H4 (cell line): ENCODE results near the gene COLEC11. TPM values are rescaled to one million over a fixed set of nuclear protein-coding genes. Genes with fewer than 3 reads are reported as not detected.

ENCODE experiments used
- DNase-seq: peaks from one replicate; pipeline ENCODE4 v3.0.0-alpha.2; 2015; ENCODE audit warnings: low spot score
- total RNA-seq: library from RNA; depleted of rRNA; stranded (reverse); fragments of >200 nt; shearing (Covaris generic); gene quantifications from 2 replicates; pipeline ENCODE4 v1.2.3, GENCODE V29; 2014

Gene COLEC11
- total RNA-seq, 1 experiment from 2014 or later, result not detected

- no peak for DNase-seq
These were observed 44.2 kb downstream of the COLEC11 start for GRCh38 chr2:3639015-3639630.

DNA sequence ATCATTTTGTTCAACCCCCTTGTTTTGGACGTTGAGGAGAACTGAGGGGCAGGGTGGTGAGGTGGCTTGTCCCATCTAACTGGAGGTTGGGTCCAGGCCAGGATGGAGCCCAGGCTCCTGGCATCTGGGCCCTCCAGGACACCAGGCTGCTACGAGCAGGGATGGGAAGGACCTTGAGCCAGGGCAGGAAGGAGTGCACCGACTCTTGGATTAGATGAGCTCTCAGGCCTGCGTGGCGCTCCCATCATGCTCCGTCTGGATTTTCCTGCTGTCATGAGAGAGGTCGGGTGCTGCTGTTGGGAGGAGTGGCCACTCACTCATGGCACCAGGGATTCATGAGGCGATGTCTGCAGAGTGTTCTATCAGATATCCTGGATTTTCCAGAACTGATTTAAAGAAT is 44.7 kb downstream of the COLEC11 start:
- no peak for DNase-seq

DNA sequence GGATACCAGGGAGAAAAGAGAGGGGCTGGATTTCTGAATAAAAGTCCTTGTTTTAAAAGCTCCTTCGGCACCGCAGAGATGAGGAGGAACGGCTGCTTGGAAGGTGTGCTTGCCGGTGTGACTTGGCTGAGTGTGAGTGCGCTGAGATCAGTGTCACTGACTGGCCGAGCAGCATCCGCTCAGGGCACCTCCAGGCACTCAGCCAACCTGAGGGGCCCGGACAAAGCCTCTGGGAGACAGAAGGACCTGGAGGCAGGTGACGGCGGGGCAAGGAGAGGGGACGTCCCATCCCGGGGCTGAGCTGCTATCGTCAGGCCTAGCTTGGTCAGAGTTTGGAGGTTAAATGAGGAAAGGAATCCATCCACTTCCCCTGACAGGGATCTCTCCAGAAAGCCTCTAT is 46.3 kb downstream of the COLEC11 start:
- no peak for DNase-seq

DNA sequence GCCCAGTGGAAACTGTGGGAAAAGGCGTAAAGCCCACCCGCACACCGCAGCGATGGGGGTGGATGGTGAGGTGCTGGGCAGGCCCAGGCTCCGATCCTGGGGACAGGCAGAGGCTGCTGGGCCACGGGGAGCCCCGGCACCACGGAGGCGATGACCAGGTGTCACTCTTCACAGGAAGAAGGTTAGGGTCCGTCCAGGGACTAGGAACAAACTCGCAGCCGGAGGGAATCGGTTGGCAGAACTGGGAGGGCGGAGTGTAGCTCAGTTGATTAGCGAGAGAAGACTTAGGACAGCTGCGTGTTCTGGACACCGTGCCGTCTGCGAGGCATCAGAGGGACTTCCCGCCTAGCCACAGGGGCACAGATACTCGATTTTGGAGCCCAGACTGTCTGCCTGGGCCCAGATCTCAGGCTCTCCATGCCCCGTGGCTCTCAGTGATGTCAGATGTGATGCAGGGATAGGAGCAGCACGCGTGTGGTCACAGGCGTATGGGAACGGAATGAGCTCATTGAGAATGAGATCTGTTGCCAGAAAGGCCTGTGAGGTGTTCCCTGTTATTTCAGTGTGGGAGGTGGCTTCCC is 47.0 kb downstream of the COLEC11 start:
- no peak for DNase-seq

DNA sequence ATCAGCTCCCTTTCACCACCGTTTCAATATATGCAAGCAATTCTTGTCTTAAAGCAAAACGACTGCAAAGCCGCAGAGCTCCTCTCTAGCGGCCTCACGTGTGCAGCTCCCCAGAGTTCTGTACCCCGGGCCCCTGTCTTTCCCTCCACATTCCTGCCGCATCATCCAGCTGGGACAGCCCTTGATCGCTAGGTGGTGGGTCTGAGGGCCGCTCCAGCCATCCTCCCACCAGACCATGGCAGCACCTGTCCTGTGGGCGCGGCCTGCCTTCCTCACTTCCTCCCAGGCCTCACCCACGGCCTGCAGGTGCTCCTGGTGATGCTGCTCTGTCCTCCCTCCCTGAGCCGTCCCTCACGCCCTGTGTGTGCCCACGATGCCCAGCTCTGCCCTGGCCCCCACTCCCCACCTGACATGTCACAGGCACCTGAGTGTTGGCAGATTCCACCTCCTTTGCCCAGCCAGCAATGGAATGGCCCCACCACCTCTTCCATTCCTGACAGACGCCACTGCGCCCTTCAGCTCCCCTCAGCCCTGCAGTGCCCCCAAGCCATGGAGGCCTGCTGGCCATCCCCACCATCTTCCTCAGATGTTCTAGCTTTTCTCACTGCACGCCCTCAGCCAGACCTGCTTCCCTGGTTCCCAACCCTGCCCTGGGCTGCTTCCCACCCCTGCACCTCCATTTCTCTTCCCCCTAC is 47.8 kb downstream of the COLEC11 start:
- no peak for DNase-seq

DNA sequence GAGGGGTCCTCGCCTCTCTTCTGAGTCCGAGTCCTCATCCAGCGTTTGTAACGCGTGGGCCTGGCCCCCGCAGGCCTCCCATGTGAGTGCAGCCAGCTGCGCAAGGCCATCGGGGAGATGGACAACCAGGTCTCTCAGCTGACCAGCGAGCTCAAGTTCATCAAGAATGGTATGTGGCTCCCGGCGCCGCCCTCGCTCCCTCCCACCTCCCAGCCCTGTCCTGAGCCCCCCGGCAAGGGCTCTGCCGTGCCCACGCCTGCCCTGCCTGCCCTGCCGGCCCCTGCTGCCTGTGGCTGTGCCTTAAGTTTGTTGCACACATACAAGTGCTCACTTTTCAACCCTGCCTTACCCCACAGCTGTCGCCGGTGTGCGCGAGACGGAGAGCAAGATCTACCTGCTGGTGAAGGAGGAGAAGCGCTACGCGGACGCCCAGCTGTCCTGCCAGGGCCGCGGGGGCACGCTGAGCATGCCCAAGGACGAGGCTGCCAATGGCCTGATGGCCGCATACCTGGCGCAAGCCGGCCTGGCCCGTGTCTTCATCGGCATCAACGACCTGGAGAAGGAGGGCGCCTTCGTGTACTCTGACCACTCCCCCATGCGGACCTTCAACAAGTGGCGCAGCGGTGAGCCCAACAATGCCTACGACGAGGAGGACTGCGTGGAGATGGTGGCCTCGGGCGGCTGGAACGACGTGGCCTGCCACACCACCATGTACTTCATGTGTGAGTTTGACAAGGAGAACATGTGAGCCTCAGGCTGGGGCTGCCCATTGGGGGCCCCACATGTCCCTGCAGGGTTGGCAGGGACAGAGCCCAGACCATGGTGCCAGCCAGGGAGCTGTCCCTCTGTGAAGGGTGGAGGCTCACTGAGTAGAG is 48.7 kb downstream of the COLEC11 start:
- no peak for DNase-seq

DNA sequence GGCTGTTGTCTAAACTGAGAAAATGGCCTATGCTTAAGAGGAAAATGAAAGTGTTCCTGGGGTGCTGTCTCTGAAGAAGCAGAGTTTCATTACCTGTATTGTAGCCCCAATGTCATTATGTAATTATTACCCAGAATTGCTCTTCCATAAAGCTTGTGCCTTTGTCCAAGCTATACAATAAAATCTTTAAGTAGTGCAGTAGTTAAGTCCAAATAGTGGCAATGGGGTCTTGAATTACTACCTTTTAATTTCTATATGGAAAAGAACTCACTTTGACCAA is 49.3 kb downstream of the COLEC11 start:
- no peak for DNase-seq

- DNase-seq, result no peak
These were observed 50.1 kb downstream of the COLEC11 start for GRCh38 chr2:3644891-3645605.

GRCh38 chr2:3645745-3646389 is 51.0 kb downstream of the COLEC11 start:
- DNase-seq, result no peak

DNA sequence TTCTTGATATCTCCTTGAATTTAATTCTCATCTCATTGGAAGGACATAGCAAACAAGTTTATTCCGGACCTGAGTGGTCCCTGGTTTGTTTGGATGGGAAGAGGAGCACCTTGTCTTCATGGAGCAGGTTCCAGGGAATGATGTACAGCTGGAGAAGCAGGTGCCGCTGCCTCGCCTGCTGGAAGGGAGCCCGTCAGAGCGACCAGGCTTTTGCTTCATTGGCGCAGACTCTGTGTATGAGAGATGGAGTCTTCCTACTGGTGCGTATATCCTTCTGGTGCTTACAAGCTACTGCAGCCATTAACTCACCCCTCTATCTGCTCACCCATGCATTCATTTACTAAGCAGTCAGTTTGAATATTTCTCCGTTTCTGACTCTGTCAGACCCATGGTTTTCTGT is 51.5 kb downstream of the COLEC11 start:
- DNase-seq, result no peak

DNA sequence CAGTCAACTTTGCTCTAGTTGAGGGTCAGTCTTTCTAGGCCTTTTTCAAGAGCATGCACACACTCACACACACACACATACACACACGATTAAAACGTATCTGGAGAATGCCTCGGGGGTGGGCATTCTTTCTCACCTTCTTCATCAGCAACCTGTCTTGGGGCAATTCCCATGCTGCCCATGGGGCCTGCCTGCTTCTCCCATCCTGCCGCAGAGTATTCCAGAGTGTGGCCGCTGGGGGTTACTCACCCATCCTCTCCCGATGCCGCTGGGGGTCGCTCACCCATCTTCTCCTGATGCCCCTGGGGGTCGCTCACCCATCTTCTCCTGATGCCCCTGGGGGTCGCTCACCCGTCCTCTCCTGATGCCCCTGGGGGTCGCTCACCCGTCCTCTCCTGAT is 52.3 kb downstream of the COLEC11 start:
- no peak for DNase-seq

GRCh38 chr2:3647831-3648651 is 53.1 kb downstream of the COLEC11 start:
- no peak for DNase-seq

DNA sequence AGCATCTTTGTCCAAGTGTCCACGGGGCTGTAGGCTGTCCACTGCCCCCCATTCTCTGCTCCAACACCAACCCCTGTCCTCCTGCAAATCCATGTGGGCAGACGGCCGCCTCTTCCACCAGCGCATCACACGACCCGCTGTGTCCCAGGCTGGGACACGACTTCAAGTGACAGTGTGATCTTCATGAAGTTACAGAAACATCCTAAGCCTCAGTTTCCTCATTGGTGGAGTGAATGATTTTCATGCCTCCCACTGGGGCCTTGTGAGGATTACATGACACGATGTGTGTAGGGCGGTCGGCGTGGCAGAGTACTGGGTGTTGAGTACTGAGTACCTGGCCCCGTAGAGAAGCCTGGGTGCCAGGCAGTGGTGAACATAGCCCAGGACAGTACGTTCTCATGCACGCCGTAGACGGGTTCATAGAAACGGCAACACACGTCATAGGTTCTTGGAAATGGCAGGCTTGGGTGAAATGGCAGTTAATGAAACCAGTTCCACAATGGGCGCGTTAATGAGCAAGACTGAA is 53.8 kb downstream of the COLEC11 start:
- no peak for DNase-seq

DNA sequence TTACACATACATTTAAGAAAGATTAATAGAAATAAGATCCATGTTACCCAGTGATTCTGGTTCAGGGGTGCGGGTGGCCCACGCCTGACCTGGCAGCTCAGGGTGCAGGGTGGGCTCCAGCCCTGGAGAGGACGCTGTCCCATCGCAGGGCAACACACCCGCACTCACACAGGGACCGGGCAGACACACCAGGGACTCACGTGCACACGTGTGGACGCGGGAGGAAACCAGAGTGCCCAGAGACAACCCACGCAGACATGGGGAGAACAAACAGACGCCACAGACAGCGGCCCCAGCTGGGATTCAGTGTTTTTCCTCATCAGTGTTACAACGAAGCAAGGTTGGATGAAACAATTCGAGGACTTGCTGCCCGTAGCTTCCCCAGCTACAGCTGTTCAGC is 54.7 kb downstream of the COLEC11 start:
- no peak for DNase-seq

DNA sequence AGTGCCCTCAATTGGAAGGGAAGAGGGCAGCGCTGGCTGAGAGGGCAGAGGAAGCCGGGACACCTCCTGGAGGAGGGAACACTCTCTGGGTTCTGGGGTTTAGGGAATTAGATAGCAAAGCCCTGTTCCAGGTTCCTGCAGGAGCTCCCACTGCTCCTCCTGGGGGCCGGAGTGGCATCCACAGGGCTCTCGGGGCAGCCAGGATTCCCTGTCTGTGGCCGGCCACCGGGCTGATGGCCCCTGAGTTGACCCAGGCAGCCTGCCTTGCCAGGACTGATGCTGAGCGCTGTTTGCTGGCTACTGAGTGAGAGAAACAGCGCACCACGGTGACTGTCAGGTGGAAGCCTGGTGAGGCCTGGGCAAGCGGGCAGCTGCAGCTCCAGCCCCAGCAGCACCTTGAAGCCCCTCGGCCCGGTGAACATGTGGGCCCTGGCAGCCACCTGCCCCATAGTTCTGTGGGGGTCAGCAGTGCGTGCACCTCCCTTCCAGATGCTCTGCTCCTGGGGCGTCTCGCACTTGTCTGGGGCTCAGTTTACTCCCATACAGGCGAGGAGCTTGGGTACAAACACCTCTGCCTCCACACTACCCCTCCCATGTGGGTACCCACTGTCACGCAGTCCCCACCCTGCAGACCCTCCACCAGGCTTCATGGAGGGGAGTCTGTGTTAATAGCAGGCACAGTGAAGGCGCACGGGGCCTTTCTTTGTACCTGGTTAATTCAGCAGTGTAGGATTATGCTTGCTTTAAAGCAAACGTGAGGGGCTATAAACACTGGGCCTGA is 55.4 kb downstream of the COLEC11 start:
- DNase-seq, result no peak

DNA sequence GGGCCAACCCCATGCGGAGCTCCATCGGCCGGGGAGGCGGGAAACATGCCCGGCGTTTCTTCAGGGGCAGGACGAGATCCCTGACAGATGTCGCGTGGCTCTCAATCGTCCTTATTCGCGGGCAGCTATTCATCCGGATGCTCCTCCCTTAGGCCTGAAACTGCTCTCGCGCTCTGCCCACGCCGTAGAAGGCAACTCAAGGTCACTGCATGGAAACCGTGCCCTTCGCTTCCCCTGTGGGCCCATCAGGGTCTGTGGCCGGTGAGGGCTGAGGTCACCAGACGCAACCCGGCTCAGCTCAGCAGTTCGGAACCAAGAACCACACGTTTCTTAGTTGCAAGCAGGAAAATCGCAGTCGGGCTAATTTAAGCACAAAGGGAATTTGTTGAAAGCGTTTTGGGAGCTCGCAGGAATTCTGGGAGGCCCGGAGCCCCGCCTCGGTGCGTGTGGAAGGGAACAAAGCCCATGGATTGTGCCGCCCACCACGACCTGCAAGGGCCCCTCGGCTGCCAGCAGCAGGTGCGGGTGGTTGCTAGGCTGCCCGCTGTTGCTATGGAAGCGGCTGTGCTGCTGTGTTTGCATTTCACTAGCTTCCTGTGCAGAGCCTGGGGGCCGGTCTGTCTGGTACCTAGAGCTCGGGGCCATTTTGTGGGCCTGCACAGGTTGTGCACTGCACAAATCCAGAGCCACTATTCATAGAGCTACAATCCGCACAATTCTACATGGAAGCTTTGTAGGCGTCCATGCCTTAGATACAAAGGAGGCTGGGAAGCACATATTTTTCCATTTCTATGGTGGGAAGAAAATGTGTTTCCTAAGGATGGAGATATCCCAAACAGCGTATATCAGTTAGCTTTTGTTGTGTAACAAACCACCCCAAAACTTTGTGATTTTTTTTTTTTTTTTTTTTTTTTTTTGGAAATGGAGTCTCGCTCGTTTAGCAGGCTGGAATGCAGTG is 57.1 kb downstream of the COLEC11 start:
- DNase-seq, result no peak

- DNase-seq, result no peak
These were observed 58.1 kb downstream of the COLEC11 start for GRCh38 chr2:3652896-3653625.

DNA sequence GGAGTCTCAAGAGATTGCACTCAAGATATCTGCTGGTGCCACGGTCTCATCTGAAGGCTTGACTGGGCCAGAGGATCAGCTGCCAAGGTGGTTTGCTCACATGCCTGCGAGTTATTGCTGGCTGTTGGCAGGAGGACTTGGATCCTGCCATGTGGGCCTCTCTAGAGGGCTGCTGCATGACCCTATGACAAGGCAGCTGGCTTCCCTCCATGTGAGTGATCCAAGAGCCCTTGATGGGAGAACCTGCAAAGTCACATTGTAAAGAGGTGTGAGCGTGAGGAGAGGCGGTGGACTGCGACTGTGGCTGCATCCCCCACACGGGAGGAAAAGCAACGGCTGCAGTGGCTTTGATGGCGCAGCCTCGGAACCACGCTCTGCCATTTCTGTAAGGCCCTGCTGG is 59.1 kb downstream of the COLEC11 start:
- no peak for DNase-seq
